ENCODE measurements around the gene SLC39A12. TPM values are rescaled to one million over a fixed set of nuclear protein-coding genes. Genes with fewer than 3 reads are reported as not detected.

SLC39A12 gene
- polyA plus RNA-seq, 1 experiment = not detected

DNA sequence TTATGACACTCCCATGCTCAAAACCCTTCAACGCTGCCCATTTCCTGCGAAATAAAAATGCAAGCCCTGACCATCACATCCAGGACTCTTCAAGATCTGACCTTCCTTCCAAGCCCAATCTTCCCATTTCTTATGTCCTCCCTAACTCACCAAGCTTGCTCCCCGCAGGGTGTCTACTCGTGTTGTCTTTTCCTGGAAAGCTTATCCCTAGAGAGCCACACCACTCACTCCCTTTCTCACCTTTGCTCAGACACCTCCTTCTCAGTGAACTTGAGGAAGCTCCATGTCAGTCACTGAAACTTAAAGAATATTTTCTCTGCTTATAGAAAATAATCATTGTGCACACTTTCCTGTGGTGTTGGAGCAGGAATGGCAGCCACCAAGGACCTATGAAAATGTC lies 134.1 kb downstream of the SLC39A12 start:
- Histone ChIP-seq H3K36me3 (ENCODE audit: control insufficient read depth, insufficient read depth, low read length) (no peaks in the 10 kb centered on the region), H3K27me3 (ENCODE audit: control insufficient read depth, insufficient read depth, low read length) (no peaks in the 10 kb centered on the region), H3K4me3 (ENCODE audit: low read depth, low read length) (no peak overlapping the region)
- ChIA-PET CTCF (no interaction called here), POLR2A (no interaction called here)
- DNase-seq (ENCODE audit: low read depth) = no peak
- TF ChIP-seq, protein P1, sequence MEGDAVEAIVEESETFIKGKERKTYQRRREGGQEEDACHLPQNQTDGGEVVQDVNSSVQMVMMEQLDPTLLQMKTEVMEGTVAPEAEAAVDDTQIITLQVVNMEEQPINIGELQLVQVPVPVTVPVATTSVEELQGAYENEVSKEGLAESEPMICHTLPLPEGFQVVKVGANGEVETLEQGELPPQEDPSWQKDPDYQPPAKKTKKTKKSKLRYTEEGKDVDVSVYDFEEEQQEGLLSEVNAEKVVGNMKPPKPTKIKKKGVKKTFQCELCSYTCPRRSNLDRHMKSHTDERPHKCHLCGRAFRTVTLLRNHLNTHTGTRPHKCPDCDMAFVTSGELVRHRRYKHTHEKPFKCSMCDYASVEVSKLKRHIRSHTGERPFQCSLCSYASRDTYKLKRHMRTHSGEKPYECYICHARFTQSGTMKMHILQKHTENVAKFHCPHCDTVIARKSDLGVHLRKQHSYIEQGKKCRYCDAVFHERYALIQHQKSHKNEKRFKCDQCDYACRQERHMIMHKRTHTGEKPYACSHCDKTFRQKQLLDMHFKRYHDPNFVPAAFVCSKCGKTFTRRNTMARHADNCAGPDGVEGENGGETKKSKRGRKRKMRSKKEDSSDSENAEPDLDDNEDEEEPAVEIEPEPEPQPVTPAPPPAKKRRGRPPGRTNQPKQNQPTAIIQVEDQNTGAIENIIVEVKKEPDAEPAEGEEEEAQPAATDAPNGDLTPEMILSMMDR (IDR thresholded peaks at IDR 0.05; ENCODE audit: insufficient read depth, low read depth, low read length) = no peak

DNA sequence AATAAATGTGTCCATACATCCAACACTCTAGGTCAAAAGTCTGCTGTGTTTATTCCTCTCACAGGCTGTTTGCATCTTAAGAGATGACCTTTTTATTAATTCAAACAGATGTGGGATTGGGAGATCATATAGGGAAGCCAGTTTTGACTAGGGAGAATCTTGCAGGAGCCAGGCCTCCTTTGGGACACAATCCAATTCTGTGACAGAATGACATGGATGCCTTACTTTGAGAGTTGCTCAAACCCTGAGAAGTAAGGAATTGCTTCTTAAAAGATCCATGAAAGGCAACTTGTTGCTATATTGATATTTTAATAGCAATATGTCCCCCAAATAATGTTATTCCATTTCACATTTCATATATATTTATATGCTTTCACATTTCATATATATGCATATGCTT lies 135.0 kb downstream of the SLC39A12 start:
- ChIA-PET CTCF (no interaction called here), POLR2A (no interaction called here)
- Histone ChIP-seq H3K27me3 (ENCODE audit: control insufficient read depth, insufficient read depth, low read length) (no peaks in the 10 kb centered on the region), H3K4me3 (ENCODE audit: low read depth, low read length) (no peak overlapping the region), H3K36me3 (ENCODE audit: control insufficient read depth, insufficient read depth, low read length) (no peaks in the 10 kb centered on the region)
- TF ChIP-seq, protein P1 (IDR thresholded peaks at IDR 0.05; ENCODE audit: insufficient read depth, low read depth, low read length) = no peak
- no peak for DNase-seq (ENCODE audit: low read depth)

GRCh38 chr10:18087355-18087754 lies 135.6 kb downstream of the SLC39A12 start:
- Histone ChIP-seq H3K4me3 (ENCODE audit: low read depth, low read length) (no peak overlapping the region), H3K27me3 (ENCODE audit: control insufficient read depth, insufficient read depth, low read length) (no peaks in the 10 kb centered on the region), H3K36me3 (ENCODE audit: control insufficient read depth, insufficient read depth, low read length) (no peaks in the 10 kb centered on the region)
- no peak for DNase-seq (ENCODE audit: low read depth)
- POLR2A ChIA-PET = no interaction called here
- CTCF ChIA-PET = interaction anchor here (1.1 kb wide), 1 partner anchor 18 kb away, joined by 3 read pairs; no protein-coding TSS in a partner anchor
- TF ChIP-seq, protein P1 (IDR thresholded peaks at IDR 0.05; ENCODE audit: insufficient read depth, low read depth, low read length) = no peak

Other genes with a start within 250 kb of the SLC39A12 start
- gene TMEM236, start 199.7 kb upstream of the SLC39A12 start, polyA plus RNA-seq (2011; rRNA removed) = 0.02 and 0.04 TPM in 2 replicates
- gene MRC1, start 142.6 kb upstream of the SLC39A12 start, polyA plus RNA-seq (2011; rRNA removed) = not detected in 2 replicates
- gene CACNB2, start 188.5 kb downstream of the SLC39A12 start, polyA plus RNA-seq (2011; rRNA removed) = 0.10 and 0.12 TPM in 2 replicates